HG03280 (cell line): ENCODE measurements around the gene ETNK1.

Source experiments
- ATAC-seq: cut with Tn5 transposase; IDR thresholded peaks from one replicate; pipeline ENCODE4 v1.9.1; 2021; ENCODE audit warnings: mild to moderate bottlenecking, moderate library complexity; ENCODE audit not compliant: unreplicated experiment

Gene ETNK1

DNA sequence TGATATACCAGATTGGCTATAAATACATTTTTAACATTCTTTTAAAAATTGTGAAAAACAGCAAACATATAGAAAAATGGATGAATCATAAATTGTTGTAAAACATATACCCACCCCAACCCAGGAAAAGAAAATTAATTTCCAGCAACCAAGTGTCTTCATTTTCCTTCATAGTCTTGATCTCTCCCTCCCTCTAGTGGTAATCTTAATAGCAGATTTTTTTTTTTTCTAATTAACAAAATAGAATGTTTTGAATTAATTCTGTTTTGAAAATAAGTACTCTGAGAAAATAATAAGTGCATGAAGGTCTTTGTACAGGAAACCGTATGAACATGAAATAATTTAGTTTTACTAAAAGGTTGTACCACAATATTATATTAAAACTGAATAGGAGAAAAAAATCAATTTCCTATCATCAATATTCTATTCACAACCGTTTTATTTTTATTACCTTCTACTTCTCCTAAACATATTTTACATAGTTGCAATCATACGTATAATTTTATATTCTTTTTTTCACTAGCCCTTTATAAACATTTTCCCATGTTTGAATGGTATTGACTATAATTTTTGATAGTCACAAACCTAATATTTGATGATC lies 7.0 kb downstream of the ETNK1 start:
- ATAC-seq = no peak

DNA sequence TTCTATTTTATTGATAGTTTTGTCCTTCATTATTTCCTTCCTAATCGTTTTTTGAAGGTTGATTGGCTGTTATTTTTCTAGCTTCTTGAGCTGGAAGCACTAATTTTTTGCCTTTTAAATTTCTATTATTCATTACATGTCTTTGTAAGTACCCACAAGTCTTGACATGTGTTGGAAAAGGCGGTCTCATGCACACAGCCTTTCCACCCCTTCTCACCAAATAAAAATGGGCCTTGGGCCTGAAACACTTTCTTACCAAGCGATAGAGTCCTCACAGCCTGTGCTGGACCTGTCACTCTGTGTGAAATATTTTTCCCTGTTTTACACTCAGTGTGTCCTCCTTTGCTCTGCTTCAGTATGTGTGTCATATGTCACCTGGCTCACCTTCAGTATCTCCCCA lies 9.9 kb downstream of the ETNK1 start:
- ATAC-seq = no peak

GRCh38 chr12:22635812-22636211 lies 10.8 kb downstream of the ETNK1 start:
- ATAC-seq = no peak

GRCh38 chr12:22640851-22641250 lies 15.9 kb downstream of the ETNK1 start:
- ATAC-seq = no peak

- no peak for ATAC-seq
Measured at GRCh38 chr12:22641353-22642053, 16.5 kb downstream of the ETNK1 start.

- no peak for ATAC-seq
Measured at GRCh38 chr12:22648668-22649067, 23.7 kb downstream of the ETNK1 start.

- no peak for ATAC-seq
Measured at GRCh38 chr12:22653075-22653474, 28.1 kb downstream of the ETNK1 start.

DNA sequence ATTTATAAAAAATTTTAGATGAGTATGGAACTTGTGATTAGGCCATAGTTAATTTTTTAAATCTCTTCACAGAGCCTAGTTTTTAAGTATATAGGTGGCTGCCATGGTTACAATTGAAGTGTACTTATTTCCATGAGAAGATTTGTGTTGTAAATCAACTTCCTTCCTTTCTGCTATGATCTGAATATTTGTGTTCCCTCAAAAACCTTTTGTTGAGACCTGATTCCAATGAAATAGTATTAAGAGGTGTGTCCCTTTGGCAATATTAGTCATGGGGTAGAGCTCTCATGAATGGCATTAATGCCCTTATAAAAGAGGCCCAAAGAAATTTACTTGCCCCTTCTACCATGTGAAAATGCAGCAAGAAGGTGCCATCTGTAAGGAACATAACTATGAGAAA lies 28.8 kb downstream of the ETNK1 start:
- ATAC-seq = no peak

- ATAC-seq = no peak
Measured at GRCh38 chr12:22656376-22656775, 31.4 kb downstream of the ETNK1 start.

GRCh38 chr12:22656831-22657230 lies 31.9 kb downstream of the ETNK1 start:
- no peak for ATAC-seq

DNA sequence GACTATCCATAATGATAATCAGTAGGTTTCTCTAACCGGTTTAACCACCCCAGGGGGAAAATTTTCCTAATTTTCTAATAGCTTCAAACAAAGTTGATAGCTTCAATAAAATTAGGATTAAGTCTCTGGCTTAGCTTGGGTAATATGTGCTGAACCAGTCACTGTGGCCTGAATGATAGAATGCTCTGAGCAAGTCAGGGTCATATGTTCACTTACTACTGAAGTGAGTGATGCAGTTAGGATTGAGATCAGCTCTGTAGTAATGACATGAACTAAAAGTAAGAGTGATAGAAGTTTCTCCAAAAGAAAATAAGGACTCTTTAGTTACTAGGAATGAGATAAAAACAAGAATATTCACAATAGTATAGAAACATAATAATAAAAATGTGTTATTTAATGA lies 32.6 kb downstream of the ETNK1 start:
- no peak for ATAC-seq

- no peak for ATAC-seq
Measured at GRCh38 chr12:22658214-22658613, 33.2 kb downstream of the ETNK1 start.

DNA sequence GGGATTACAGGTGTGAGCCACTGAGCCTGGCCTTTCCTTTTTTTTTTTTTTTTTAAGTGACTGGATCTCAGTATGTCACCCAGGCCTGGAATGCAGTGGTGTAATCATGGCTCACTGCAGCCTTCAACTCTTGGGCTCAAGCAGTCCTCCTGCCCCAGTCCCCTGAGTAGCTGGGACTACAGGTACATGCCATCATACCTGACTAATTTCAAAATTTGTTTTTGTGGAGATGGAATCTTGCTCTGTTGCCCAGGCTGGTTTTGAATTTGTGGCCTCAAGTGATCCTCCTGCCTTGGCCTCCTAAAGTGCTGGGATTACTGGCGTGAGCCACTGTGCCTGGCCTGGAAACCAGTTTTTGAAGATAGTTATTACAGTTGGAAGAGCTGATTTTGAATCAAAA lies 37.4 kb downstream of the ETNK1 start:
- no peak for ATAC-seq

DNA sequence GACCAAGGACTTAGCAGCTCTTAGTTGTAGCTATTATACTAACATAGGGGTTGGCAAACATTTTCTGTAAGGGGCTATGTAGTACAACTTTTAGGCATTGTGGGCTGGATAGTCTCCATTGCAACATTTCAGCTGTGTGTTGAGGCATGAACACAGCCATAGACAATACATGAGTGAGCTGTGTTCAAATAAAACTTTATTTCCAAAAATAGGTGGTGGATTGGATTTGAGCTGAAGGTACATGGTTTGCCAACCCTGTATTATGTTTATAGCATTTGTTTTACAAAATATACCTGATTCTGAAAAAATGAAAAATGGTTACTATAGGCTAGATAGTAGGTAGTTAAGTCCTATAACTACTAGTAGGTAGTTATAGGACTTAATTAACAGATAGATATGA lies 40.5 kb downstream of the ETNK1 start:
- no peak for ATAC-seq

GRCh38 chr12:22667122-22667521 lies 42.2 kb downstream of the ETNK1 start:
- no peak for ATAC-seq

DNA sequence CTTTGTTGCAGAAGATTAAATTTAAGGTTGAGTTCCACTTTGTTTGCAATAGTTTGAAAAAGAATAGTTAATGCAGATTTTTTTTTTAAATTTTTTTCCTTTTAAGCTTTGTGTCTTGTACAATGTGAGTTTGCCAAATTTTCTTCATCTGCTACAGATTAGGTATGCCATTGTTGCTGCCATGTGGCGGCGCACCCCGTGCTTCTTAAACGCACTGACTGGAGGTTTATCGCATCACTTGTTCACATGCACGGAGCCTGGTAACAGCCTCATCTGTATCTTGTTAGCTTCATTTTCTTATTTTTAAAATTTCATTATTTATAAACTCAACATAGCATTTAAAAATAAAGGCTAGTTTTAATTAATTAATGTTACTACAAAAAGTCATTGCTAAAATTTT lies 43.5 kb downstream of the ETNK1 start:
- ATAC-seq = no peak

DNA sequence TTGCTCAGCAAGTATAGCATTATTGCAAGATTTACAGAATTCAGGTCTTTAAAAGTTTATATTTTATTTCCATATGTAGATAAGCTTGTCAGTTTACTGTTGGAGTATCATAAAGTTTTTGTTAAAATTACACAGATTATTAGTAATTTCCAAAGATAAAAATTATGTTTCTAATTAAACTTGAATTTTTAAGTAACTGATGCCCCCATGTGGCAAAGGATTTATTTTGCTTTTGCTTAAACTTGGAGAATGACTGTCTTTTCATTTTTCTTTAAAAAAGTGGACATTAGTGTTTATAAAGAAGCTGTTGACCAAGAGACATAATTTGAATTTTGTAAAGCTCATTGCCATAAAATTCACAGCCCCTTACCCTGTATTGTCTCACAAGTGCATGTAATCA lies 45.8 kb downstream of the ETNK1 start:
- no peak for ATAC-seq

GRCh38 chr12:22672951-22673350 lies 48.0 kb downstream of the ETNK1 start:
- no peak for ATAC-seq

DNA sequence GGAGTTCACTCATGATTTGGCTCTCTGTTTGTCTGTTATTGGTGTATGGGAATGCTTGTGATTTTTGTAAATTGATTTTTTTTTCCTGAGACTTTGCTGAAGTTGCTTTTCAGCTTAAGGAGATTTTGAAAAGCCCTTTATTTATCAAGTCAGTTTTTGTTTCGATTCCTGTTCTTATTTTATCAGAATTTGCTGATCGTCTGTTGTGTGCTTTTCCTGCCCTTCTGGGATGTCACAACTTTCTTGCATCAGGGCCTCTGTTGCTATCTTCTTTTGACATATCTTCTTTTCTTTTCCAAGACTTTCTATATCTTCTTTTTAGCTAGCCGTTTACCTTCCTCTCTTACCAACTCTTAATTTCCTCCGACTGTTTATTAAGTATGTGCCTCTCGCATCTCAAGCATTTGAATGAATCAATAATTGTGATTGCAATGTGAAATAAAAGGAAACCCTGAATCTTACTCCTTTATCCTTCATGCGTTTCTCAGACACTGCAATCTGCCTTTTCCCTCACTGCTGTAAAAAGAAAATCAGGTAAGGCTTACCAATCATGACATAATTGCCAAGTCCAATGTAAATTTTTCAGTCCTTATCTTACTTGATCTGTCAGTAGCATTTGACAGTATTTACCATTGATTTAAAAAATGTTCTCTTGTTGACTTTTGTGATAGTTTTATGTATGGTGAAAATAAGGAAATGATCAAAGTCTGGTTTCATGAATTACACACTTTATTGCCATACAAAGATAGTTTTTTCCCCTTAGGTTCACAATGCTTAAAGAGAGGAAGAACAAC lies 53.0 kb downstream of the ETNK1 start:
- no peak for ATAC-seq

DNA sequence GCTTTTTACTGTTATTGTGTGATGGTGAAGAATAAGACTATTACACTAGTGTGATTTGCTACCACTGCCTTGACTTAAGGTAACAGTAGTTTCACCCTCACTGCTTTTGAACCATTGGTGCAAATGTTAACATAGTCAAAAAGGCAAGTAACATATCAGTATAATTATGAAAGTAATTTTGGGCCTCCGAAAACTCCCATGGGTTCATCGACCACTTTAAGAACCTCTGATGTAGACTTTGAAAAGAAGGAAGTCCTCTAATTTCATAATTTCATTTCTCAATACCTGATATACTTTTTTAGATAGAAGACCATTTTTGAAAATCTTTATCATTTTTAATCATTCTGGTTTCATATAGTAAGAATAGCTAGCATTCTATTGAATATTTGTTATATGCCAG lies 57.7 kb downstream of the ETNK1 start:
- ATAC-seq = no peak

DNA sequence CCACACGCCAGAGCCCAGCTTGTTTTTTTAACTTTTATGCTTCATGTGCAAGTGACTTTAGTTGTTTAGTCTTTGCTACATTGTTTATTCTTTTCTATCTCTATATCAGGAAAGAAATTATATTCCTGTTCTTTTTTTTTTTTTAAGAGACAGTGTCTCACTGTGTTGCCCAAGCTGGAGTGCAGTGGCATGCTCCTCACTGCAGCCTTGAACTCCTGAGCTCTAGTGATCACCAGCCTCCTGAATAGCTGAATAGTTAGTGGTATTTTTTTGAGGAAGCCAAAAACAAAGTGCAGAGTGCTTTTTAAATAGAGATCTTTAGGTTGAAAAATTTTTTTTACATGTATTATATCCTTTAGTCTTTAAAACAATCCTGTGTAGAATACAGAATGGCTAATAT lies 58.2 kb downstream of the ETNK1 start:
- ATAC-seq = no peak
